GM19395 (cell line): ENCODE data around the gene ABCC6.
"Not testable (repeated sequence)": the region's sequence is repeated elsewhere in the genome, so short reads cannot be mapped to it uniquely, and the experiment has no call there.

Experiments used
- ATAC-seq: cut with Tn5 transposase; IDR thresholded peaks from one replicate; pipeline ENCODE4 v1.9.1; 2021; ENCODE audit warnings: mild to moderate bottlenecking, moderate library complexity; ENCODE audit not compliant: unreplicated experiment

The ABCC6 gene

GRCh38 chr16:16222850-16223661 is at the start of gene ABCC6:
Gene ABCC6 (minus strand): TSS chr16:16223494. CDS start chr16:16223434, 60 bp downstream.
- ATAC-seq: not testable (repeated sequence)

GRCh38 chr16:16272573-16273221 is 49.4 kb upstream of the ABCC6 start:
- ATAC-seq: not testable (repeated sequence)

GRCh38 chr16:16271658-16272057 is 48.4 kb upstream of the ABCC6 start:
- not testable (repeated sequence) for ATAC-seq

GRCh38 chr16:16268185-16268808 is 45.0 kb upstream of the ABCC6 start:
- not testable (repeated sequence) for ATAC-seq

GRCh38 chr16:16267708-16268107 is 44.4 kb upstream of the ABCC6 start:
- ATAC-seq: not testable (repeated sequence)

GRCh38 chr16:16265044-16265443 is 41.8 kb upstream of the ABCC6 start:
- ATAC-seq: not testable (repeated sequence)

GRCh38 chr16:16263947-16264346 is 40.7 kb upstream of the ABCC6 start:
- ATAC-seq: not testable (repeated sequence)

- not testable (repeated sequence) for ATAC-seq
These were observed 39.8 kb upstream of the ABCC6 start for GRCh38 chr16:16262954-16263555.

GRCh38 chr16:16259971-16260370 is 36.7 kb upstream of the ABCC6 start:
- ATAC-seq: not testable (repeated sequence)

GRCh38 chr16:16258822-16259221 is 35.5 kb upstream of the ABCC6 start:
- not testable (repeated sequence) for ATAC-seq

- ATAC-seq: not testable (repeated sequence)
These were observed 34.1 kb upstream of the ABCC6 start for GRCh38 chr16:16257301-16257923.

- ATAC-seq: not testable (repeated sequence)
These were observed 29.1 kb upstream of the ABCC6 start for GRCh38 chr16:16252377-16252776.

GRCh38 chr16:16249621-16250330 is 26.5 kb upstream of the ABCC6 start:
- ATAC-seq: not testable (repeated sequence)

- not testable (repeated sequence) for ATAC-seq
These were observed 24.1 kb upstream of the ABCC6 start for GRCh38 chr16:16247439-16247838.

- ATAC-seq: not testable (repeated sequence)
These were observed 23.4 kb upstream of the ABCC6 start for GRCh38 chr16:16246578-16247262.

- ATAC-seq: not testable (repeated sequence)
These were observed 20.6 kb upstream of the ABCC6 start for GRCh38 chr16:16243886-16244285.

GRCh38 chr16:16240667-16241066 is 17.4 kb upstream of the ABCC6 start:
- not testable (repeated sequence) for ATAC-seq

- ATAC-seq: not testable (repeated sequence)
These were observed 14.4 kb upstream of the ABCC6 start for GRCh38 chr16:16237738-16238137.

GRCh38 chr16:16237071-16237470 is 13.8 kb upstream of the ABCC6 start:
- not testable (repeated sequence) for ATAC-seq
